GM18951 (cell line): ENCODE measurements around the gene TRAPPC5.

ENCODE experiments used
- POLR2A ChIP-seq: IDR thresholded peaks from 4 replicates; pipeline ENCODE4 v1.6.1; 2011; ENCODE audit warnings: mild to moderate bottlenecking; ENCODE audit not compliant: insufficient read length, insufficient read depth; ENCODE audit errors: extremely low read depth
- in situ Hi-C: fragments of 300-500 bp; cut with MboI; formaldehyde crosslinking; loops from one replicate; pipeline ENCODE4 v1.12.0; 2022; ENCODE audit warnings: low sequenced_read_pairs, mixed read lengths, inconsistent platforms; ENCODE audit not compliant: unreplicated experiment

The TRAPPC5 gene

GRCh38 chr19:7674010-7675005 is 6.3 kb upstream of the TRAPPC5 start:
- TF ChIP-seq POLR2A: no peak
- in situ Hi-C loops: no loop called here

GRCh38 chr19:7676376-7676775 is 4.3 kb upstream of the TRAPPC5 start:
- in situ Hi-C loops: no loop called here
- no peak for TF ChIP-seq POLR2A

GRCh38 chr19:7676854-7677253 is 3.8 kb upstream of the TRAPPC5 start, which contains the start of gene MCEMP1:
Gene MCEMP1, plus strand, starts transcription at chr19:7677090. Its CDS starts 31 bp downstream, at chr19:7677121.
- in situ Hi-C loops: no loop called here
- TF ChIP-seq POLR2A: no peak

GRCh38 chr19:7677669-7678311 is 2.8 kb upstream of the TRAPPC5 start:
- no peak for TF ChIP-seq POLR2A
- in situ Hi-C loops: no loop called here

- in situ Hi-C loops: no loop called here
- no peak for TF ChIP-seq POLR2A
Observed at GRCh38 chr19:7678971-7679751, 1.5 kb upstream of the TRAPPC5 start.

- TF ChIP-seq POLR2A: no peak
- in situ Hi-C loops: loop anchor here (10.0 kb wide), 1 partner anchor 115 kb away; no protein-coding TSS in a partner anchor
Observed at GRCh38 chr19:7679771-7680605, 645 bp upstream of the TRAPPC5 start.

GRCh38 chr19:7681340-7682174 is 924 bp downstream of the TRAPPC5 start:
- in situ Hi-C loops: loop anchor here (10.0 kb wide), 1 partner anchor 113 kb away; no protein-coding TSS in a partner anchor
- no peak for TF ChIP-seq POLR2A

GRCh38 chr19:7682175-7682855 is 1.7 kb downstream of the TRAPPC5 start:
- in situ Hi-C loops: loop anchor here (10.0 kb wide), 1 partner anchor 112 kb away; no protein-coding TSS in a partner anchor
- TF ChIP-seq POLR2A: no peak

- TF ChIP-seq POLR2A: peak; percentile 26
- in situ Hi-C loops: loop anchor here (10.0 kb wide), 1 partner anchor 109 kb away; no protein-coding TSS in a partner anchor
Observed at GRCh38 chr19:7685546-7686445, 5.2 kb downstream of the TRAPPC5 start.

GRCh38 chr19:7687177-7687576 is 6.5 kb downstream of the TRAPPC5 start:
- in situ Hi-C loops: loop anchor here (10.0 kb wide), 1 partner anchor 108 kb away; no protein-coding TSS in a partner anchor

GRCh38 chr19:7689165-7689564 is 8.5 kb downstream of the TRAPPC5 start:
- TF ChIP-seq POLR2A: no peak
- in situ Hi-C loops: loop anchor here (10.0 kb wide), 1 partner anchor 106 kb away; no protein-coding TSS in a partner anchor

More at GRCh38 chr19:7687177-7687576, 6.5 kb downstream of the TRAPPC5 start:
- no peak for TF ChIP-seq POLR2A
